ENCODE results near the gene G6PC3.

DNA sequence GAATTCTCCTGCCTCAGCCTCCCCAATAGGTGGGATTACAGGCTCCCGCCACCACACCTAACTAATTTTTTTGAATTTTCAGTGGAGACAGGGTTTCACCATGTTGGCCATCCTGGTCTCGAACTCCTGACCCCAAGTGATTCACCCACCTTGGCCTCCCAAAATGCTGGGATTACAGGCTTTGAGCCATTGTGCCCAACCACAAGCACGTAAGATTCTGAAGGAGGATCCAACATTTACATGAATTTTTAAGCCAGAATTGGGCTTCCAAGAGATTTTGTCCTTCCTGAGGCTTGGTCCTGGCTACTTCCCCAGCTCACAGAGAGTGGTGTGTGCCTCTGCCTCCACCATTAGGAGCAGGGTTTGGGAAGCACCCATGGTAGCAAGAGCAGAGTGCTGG lies 11.1 kb downstream of the G6PC3 start:
- TF ChIP-seq, protein P1, sequence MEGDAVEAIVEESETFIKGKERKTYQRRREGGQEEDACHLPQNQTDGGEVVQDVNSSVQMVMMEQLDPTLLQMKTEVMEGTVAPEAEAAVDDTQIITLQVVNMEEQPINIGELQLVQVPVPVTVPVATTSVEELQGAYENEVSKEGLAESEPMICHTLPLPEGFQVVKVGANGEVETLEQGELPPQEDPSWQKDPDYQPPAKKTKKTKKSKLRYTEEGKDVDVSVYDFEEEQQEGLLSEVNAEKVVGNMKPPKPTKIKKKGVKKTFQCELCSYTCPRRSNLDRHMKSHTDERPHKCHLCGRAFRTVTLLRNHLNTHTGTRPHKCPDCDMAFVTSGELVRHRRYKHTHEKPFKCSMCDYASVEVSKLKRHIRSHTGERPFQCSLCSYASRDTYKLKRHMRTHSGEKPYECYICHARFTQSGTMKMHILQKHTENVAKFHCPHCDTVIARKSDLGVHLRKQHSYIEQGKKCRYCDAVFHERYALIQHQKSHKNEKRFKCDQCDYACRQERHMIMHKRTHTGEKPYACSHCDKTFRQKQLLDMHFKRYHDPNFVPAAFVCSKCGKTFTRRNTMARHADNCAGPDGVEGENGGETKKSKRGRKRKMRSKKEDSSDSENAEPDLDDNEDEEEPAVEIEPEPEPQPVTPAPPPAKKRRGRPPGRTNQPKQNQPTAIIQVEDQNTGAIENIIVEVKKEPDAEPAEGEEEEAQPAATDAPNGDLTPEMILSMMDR (IDR thresholded peaks at IDR 0.05; ENCODE audit: low read depth, low read length, missing input control) = no peak
- TF ChIP-seq HNF4A (conservative IDR thresholded peaks at IDR 0.05) (no peak), JUND (IDR thresholded peaks at IDR 0.05) (no peak), SP1 (IDR thresholded peaks at IDR 0.05) (no peak), GABPA (IDR thresholded peaks at IDR 0.05 in 1 of 2, conservative IDR thresholded peaks at IDR 0.05 in 1 of 2) (no peak), RAD21 (IDR thresholded peaks at IDR 0.05) (no peak)
- TF ChIP-seq, protein P2, sequence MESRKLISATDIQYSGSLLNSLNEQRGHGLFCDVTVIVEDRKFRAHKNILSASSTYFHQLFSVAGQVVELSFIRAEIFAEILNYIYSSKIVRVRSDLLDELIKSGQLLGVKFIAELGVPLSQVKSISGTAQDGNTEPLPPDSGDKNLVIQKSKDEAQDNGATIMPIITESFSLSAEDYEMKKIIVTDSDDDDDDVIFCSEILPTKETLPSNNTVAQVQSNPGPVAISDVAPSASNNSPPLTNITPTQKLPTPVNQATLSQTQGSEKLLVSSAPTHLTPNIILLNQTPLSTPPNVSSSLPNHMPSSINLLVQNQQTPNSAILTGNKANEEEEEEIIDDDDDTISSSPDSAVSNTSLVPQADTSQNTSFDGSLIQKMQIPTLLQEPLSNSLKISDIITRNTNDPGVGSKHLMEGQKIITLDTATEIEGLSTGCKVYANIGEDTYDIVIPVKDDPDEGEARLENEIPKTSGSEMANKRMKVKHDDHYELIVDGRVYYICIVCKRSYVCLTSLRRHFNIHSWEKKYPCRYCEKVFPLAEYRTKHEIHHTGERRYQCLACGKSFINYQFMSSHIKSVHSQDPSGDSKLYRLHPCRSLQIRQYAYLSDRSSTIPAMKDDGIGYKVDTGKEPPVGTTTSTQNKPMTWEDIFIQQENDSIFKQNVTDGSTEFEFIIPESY (IDR thresholded peaks at IDR 0.05) = no peak
- TF ChIP-seq, protein P3, sequence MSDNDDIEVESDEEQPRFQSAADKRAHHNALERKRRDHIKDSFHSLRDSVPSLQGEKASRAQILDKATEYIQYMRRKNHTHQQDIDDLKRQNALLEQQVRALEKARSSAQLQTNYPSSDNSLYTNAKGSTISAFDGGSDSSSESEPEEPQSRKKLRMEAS (IDR thresholded peaks at IDR 0.05) = no peak
- TF ChIP-seq, protein P4, sequence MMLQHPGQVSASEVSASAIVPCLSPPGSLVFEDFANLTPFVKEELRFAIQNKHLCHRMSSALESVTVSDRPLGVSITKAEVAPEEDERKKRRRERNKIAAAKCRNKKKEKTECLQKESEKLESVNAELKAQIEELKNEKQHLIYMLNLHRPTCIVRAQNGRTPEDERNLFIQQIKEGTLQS (IDR thresholded peaks at IDR 0.05) = no peak
- TF ChIP-seq, protein P5, sequence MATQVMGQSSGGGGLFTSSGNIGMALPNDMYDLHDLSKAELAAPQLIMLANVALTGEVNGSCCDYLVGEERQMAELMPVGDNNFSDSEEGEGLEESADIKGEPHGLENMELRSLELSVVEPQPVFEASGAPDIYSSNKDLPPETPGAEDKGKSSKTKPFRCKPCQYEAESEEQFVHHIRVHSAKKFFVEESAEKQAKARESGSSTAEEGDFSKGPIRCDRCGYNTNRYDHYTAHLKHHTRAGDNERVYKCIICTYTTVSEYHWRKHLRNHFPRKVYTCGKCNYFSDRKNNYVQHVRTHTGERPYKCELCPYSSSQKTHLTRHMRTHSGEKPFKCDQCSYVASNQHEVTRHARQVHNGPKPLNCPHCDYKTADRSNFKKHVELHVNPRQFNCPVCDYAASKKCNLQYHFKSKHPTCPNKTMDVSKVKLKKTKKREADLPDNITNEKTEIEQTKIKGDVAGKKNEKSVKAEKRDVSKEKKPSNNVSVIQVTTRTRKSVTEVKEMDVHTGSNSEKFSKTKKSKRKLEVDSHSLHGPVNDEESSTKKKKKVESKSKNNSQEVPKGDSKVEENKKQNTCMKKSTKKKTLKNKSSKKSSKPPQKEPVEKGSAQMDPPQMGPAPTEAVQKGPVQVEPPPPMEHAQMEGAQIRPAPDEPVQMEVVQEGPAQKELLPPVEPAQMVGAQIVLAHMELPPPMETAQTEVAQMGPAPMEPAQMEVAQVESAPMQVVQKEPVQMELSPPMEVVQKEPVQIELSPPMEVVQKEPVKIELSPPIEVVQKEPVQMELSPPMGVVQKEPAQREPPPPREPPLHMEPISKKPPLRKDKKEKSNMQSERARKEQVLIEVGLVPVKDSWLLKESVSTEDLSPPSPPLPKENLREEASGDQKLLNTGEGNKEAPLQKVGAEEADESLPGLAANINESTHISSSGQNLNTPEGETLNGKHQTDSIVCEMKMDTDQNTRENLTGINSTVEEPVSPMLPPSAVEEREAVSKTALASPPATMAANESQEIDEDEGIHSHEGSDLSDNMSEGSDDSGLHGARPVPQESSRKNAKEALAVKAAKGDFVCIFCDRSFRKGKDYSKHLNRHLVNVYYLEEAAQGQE (IDR thresholded peaks at IDR 0.05) = no peak

All from liver (tissue), 3 donors.